ENCODE results near the gene UBE2O.

The UBE2O gene

GRCh38 chr17:76485569-76485968 lies 32.6 kb upstream of the UBE2O start:
- no peak for DNase-seq (ENCODE audit: low read depth in 2 of 2)

DNA sequence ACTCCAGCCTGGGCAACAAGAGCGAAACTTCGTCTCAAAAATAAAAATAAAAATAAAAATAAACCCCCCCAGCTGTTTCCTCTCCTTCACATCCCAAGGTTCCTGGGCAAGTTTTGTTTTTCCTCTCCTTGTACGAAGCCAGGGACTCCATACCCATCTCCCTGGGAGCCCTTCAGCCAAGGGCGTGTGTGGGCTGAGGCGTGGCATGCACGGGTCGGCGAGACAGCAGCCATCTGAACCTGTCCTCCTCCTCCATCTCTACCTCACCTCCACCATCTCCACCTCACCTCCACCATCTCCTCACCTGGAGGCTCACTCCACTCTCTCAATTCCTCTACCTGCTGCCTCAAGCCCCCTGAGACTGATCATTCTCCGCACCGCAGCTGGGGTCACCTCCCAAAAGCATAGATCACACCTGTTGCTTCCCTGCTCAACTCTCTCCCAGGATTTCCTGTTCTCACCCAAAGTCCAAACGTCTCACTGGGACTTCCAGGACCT lies 31.3 kb upstream of the UBE2O start:
- DNase-seq (ENCODE audit: low read depth in 2 of 2), result no peak

- DNase-seq (ENCODE audit: low read depth in 2 of 2), result no peak
These were observed 28.2 kb upstream of the UBE2O start for GRCh38 chr17:76481071-76481655.

DNA sequence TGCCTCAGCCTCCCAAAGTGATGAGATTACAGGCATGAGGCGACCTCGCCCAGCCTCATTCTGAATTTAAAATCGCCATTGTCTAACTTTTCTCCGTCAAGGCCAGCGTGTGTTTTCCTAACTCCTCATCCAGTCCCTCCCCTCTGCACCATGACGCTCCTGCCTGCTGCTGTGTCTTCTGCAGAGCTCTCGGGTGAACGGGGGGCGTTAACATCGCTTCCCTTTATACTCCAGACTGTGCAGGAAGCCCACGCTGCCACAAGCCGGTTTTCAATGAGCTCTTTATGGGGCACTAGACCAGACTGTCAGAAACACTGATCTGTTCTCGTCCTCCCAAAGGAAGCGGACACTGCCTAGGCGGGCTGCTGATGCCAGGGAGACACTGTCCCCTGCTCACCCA lies 27.7 kb upstream of the UBE2O start:
- DNase-seq (ENCODE audit: low read depth in 2 of 2), result no peak

DNA sequence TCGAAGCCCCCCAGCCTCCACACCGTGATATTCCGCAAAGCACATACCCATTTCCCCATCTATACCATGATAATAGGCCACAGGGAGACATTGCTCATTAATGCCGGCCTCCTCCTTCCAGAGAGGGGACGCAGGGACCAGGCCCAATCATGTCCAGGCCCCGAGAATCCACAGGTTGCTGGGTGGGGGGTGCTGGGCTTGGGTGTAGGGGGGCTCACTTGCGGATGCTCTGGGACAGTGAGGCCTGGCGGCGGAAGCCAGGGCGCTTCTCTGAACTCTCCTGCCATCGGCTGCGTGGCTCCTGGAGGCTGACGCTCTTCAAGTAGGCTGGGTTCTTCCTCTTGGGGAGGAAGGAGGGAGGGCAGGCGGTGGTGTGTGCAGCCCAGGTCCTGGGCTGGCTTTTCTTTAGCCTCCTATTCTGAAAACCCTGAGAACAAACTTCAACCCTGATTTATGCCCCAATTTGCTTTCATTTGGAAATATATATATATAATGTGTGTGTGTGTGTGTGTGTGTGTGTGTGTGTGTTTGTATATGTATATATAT lies 26.6 kb upstream of the UBE2O start:
- no peak for DNase-seq (ENCODE audit: low read depth in 2 of 2)

- no peak for DNase-seq (ENCODE audit: low read depth in 2 of 2)
These were observed 26.0 kb upstream of the UBE2O start for GRCh38 chr17:76478730-76479514.

DNA sequence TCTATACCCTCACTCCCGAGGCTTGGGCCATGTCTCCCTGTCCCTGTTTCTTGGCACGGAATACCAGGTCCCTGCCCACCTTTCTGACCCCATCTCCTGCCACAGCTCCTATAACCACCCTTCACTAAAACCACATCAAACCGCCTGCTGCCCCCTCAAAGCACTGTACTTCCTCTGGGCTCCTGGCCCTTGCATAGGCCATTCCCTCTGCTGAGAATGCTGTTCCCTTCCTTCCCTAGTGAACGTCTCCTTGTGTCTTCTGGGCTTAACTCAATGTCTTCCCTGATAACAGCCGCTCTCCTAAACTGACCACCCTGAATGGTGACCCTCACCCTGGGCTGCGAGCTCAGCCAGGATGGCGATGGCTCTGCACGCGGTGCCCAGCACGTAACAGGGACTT lies 25.1 kb upstream of the UBE2O start:
- no peak for DNase-seq (ENCODE audit: low read depth in 2 of 2)

DNA sequence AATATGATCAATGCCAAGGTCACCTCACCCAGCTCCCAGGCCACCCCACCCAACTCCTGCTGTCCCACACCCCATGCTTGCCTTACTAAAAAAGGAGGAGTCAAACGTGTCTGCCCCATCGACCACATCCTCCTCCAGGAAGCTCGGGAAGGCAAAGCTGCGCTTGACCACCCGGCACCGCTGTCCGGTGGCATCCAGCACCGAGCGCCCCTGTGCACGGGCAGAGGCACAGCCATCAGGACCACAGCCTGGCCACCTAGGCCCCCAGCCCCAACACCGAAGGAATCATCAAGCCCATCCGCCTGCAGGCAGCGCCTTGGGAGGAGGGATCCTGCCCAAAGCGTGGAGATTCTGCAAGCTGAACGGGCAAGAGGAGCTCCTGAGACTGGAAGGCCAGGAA lies 24.6 kb upstream of the UBE2O start:
- DNase-seq (ENCODE audit: low read depth in 2 of 2), result no peak

DNA sequence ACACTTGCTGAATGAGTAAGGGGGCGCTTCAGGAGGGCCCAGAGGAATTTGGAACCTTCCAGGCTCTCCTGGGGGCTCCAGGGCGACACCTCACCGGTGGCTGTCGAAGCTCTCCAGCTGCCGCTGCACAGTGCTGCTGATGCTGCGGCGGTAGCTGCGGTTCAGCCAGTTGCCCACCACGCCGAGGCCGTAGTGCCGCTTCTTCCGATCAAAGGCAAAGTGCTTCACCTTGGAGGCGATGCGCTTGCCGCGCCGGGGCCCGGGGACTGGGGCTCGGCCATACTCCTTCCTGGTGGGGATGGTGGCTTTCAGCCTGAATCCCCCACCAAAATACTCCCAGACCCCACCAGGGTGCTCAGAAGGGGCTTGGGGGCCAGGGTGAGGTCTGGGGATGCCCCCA lies 23.8 kb upstream of the UBE2O start:
- DNase-seq (ENCODE audit: low read depth in 2 of 2), result no peak

DNA sequence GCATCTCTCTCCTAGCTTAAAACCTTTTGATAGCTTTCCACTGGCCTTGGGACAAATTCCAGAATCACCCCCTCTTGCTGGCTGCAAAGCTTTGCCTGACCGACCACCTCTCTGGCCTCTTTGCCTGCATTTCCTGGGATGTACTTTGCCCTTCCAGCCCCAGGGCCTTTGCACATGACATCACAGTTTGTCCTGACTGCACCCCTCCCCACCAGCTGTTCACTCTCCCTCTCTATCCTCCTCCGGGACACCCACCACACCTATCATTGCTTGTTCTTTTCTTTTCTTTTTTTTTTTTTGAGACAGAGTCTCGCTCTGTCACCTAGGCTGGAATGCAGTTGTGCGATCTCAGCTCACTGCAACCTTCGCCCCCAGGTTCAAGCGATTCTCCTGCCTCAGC lies 22.4 kb upstream of the UBE2O start:
- DNase-seq (ENCODE audit: low read depth in 2 of 2), result no peak

GRCh38 chr17:76474894-76475293 lies 21.9 kb upstream of the UBE2O start:
- no peak for DNase-seq (ENCODE audit: low read depth in 2 of 2)

DNA sequence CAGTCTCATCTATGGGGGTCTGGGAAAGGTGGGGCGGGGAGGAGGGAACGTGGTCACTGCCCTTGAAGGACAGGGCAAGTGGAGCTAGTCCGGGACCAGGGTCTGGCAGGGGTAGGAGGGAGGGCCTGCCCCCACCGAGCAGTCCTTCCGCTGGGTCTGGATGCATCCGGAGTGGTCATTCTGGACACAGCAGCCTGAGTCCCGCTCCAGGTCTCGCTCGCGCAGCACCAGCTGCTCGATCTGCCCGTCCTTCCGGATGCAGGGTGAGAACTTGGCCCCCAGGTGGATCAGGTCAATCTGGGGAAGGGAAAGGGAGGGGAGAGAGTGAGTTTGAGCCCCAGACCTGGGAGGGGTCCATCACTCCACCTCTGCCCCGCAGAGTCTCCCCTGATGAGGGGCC lies 21.3 kb upstream of the UBE2O start:
- DNase-seq (ENCODE audit: low read depth in 2 of 2), result no peak

DNA sequence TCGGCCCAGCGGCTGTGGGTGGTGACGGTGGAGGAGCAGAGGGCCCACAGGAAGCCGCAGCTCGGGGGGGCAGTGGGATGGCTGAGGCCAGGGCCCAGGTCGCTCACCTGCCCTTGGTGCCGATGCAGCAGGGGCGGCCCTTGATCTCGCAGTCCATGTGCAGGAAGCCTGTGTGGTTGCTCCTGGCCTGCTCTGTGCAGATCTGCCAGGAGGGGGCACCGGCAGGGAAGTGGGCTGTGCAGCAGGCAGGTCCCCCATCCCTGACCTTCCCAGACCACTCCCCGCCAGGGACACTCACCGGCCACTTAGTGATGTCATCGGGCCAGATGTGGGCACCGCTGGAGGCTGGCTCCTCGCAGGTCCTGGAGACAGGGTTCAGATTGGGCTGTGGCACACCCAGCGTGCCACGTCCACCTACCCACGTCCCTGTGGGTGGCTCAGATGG lies 20.6 kb upstream of the UBE2O start:
- no peak for DNase-seq (ENCODE audit: low read depth in 2 of 2)

DNA sequence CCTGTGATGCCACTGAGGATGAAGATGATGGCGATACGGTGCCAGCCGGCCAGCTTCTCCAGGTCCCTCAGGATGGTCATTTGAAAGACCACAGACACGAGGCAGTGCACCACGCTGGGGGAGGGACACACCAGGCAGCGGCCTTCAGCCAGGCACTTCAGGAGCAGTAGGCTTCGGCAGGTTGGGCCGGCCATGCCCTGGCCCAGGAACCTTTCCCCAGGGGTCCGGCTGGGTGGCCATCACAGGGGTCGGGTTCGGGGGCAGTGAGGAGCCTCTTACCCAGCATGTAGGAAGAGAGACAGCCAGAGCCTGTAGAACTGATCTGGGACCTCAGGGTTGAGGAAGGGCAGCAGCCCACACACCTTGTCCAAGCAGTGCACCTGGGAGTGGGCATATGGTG lies 19.8 kb upstream of the UBE2O start:
- no peak for DNase-seq (ENCODE audit: low read depth in 2 of 2)

DNA sequence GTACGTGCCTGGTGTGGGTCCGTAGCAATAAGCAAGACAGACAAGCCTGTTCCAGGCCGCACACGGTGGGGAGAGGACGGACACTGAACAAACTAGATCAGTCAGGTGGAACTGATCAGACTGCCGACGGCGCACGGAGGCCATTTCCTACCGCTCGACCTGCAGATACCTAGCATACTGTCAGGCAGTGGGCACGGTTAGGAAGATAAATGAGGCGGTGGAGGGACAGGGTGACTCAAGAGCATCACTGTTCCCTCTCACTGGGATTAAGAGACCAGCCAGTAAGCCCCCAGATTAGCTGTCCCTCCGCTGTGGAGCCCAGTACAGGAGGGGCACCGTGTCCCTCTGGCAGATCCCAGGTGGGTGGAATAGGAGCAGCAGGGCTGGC lies 19.3 kb upstream of the UBE2O start:
- DNase-seq (ENCODE audit: low read depth in 2 of 2), result no peak

- DNase-seq (ENCODE audit: low read depth in 2 of 2), result no peak
These were observed 18.7 kb upstream of the UBE2O start for GRCh38 chr17:76471498-76472257.

GRCh38 chr17:76469991-76470739 lies 17.2 kb upstream of the UBE2O start:
- no peak for DNase-seq (ENCODE audit: low read depth in 2 of 2)

GRCh38 chr17:76469076-76469990 lies 16.4 kb upstream of the UBE2O start:
- no peak for DNase-seq (ENCODE audit: low read depth in 2 of 2)

- DNase-seq (ENCODE audit: low read depth in 2 of 2), result no peak
These were observed 15.7 kb upstream of the UBE2O start for GRCh38 chr17:76468634-76469010.

- no peak for DNase-seq (ENCODE audit: low read depth in 2 of 2)
These were observed 15.1 kb upstream of the UBE2O start for GRCh38 chr17:76467809-76468633.
